Liver (tissue), 9 donors: ENCODE results near the gene DNM3. TPM values are rescaled to one million over a fixed set of nuclear protein-coding genes. Genes with fewer than 3 reads are reported as not detected.

ENCODE experiments used
- DNase-seq: peaks from one replicate; pipeline ENCODE4 v3.0.0-alpha.2; 2017; ENCODE audit warnings: low spot score
- H3K27ac ChIP-seq, 2 donors: one replicate each; pipeline ENCODE4 v1.7.0; 2013; ENCODE audit warnings: inconsistent platforms in 2 of 2, low read length in 2 of 2, control low read depth in 1 of 2, low read depth in 1 of 2, mild to moderate bottlenecking in 1 of 2
- H3K27me3 ChIP-seq, 4 donors: one replicate each; pipeline versions ENCODE4 v1.6.1 to v1.7.0; 2013; ENCODE audit warnings: low read length in 3 of 4, inconsistent platforms in 1 of 4, mild to moderate bottlenecking in 1 of 4, moderate library complexity in 1 of 4; ENCODE audit not compliant: control insufficient read depth in 4 of 4, insufficient read depth in 4 of 4
- H3K36me3 ChIP-seq, 4 donors: one replicate each; pipeline versions ENCODE4 v1.6.1 to v1.7.0; 2013; ENCODE audit warnings: low read length in 3 of 4, mild to moderate bottlenecking in 3 of 4, low read depth in 1 of 4, moderate library complexity in 1 of 4; ENCODE audit not compliant: control insufficient read depth in 4 of 4, insufficient read depth in 3 of 4
- H3K4me1 ChIP-seq, 4 donors: one replicate each; pipeline versions ENCODE4 v1.6.1 to v1.7.0; 2013; ENCODE audit warnings: low read length in 3 of 4, mild to moderate bottlenecking in 3 of 4, moderate library complexity in 1 of 4; ENCODE audit not compliant: control insufficient read depth in 4 of 4, insufficient read depth in 4 of 4
- H3K4me3 ChIP-seq, 3 donors: one replicate each; pipeline versions ENCODE4 v1.6.1 to v1.7.0; 2013; ENCODE audit warnings: low read length in 3 of 3, control low read depth in 1 of 3, low read depth in 1 of 3, mild to moderate bottlenecking in 1 of 3
- H3K9ac ChIP-seq, 2 donors: one replicate each; pipeline ENCODE4 v1.7.0; 2013; ENCODE audit warnings: low read length in 2 of 2, mild to moderate bottlenecking in 2 of 2, moderate library complexity in 2 of 2, control low read depth in 1 of 2, low read depth in 1 of 2
- H3K9me3 ChIP-seq, 4 donors: one replicate each; pipeline versions ENCODE4 v1.6.1 to v1.7.0; 2013; ENCODE audit warnings: low read length in 3 of 4; ENCODE audit not compliant: control insufficient read depth in 4 of 4
- ATF3 ChIP-seq: IDR thresholded peaks from 2 replicates; pipeline ENCODE4 v1.6.1; 2016; ENCODE audit warnings: antibody characterized with exemption
- EGR1 ChIP-seq, 2 donors: IDR thresholded peaks; 2 replicates each; pipeline ENCODE4 v1.6.1; 2016 to 2018; ENCODE audit warnings: antibody characterized with exemption in 2 of 2, low read depth in 2 of 2
- FOXA2 ChIP-seq: IDR thresholded peaks from 2 replicates; pipeline ENCODE4 v1.6.1; 2016; ENCODE audit warnings: antibody characterized with exemption
- GABPA ChIP-seq, 2 donors: IDR thresholded peaks in 1 of 2; conservative IDR thresholded peaks in 1 of 2; 2 replicates each; pipeline ENCODE4 v1.6.1; 2016; ENCODE audit warnings: antibody characterized with exemption in 2 of 2, mild to moderate bottlenecking in 1 of 2, moderate library complexity in 1 of 2
- HNF4A ChIP-seq, 2 donors: conservative IDR thresholded peaks; 2 replicates each; pipeline ENCODE4 v1.6.1; 2016; ENCODE audit warnings: antibody characterized with exemption in 2 of 2, mild to moderate bottlenecking in 2 of 2
- HNF4G ChIP-seq: IDR thresholded peaks from 2 replicates; pipeline ENCODE4 v1.6.1; 2016; ENCODE audit warnings: antibody characterized with exemption
- JUND ChIP-seq, 2 donors: IDR thresholded peaks; 2 replicates each; pipeline ENCODE4 v1.6.1; 2016; ENCODE audit warnings: antibody characterized with exemption in 2 of 2
- NR2F2 ChIP-seq: IDR thresholded peaks from 2 replicates; pipeline ENCODE4 v1.6.1; 2016; ENCODE audit warnings: antibody characterized with exemption
- RAD21 ChIP-seq, 2 donors: IDR thresholded peaks; 2 replicates each; pipeline ENCODE4 v1.6.1; 2016; ENCODE audit warnings: antibody characterized with exemption in 2 of 2, mild to moderate bottlenecking in 2 of 2
- RXRA ChIP-seq, 2 donors: IDR thresholded peaks; 2 replicates each; pipeline ENCODE4 v1.6.1; 2017 to 2018; ENCODE audit warnings: antibody characterized with exemption in 2 of 2, mild to moderate bottlenecking in 1 of 2
- SP1 ChIP-seq: IDR thresholded peaks from 2 replicates; pipeline ENCODE4 v1.6.1; 2018; ENCODE audit warnings: antibody characterized with exemption, mild to moderate bottlenecking
- YY1 ChIP-seq: IDR thresholded peaks from 2 replicates; pipeline ENCODE4 v1.6.1; 2016; ENCODE audit warnings: antibody characterized with exemption, mild to moderate bottlenecking
- WGBS: extraction: QIAGEN DNeasy Blood & Tissue Kit; methylation state at CpG from one replicate; pipeline ENCODE4 v1.1.7; 2013; 5-methylcytosine and 5-hydroxymethylcytosine counted together
- polyA plus RNA-seq, 2 donors: library from polyadenylated mRNA; stranded (reverse) in 1 of 2; unstranded in 1 of 2; fragments of 200-250 nt in 1 of 2; fragments of >200 nt in 1 of 2; fragmentation: Nextera tagmentation in 1 of 2; extraction: Ambion mirVana in 1 of 2; gene quantifications; one replicate each; pipeline versions ENCODE4 v1.2.1 to v1.2.3, GENCODE V29; 2013 to 2015
- total RNA-seq, 2 donors: library from RNA; depleted of rRNA; stranded (reverse); fragments of >200 nt; gene quantifications; one replicate each; pipeline ENCODE4 v1.2.3, GENCODE V29; 2014
- TF ChIP-seq, protein P1 (sequence below): IDR thresholded peaks from 2 replicates; pipeline ENCODE4 v1.6.1; 2016; ENCODE audit warnings: antibody characterized with exemption, mild to moderate bottlenecking
- TF ChIP-seq, protein P2 (sequence below): IDR thresholded peaks from 2 replicates; pipeline ENCODE4 v1.6.1; 2016; ENCODE audit warnings: antibody characterized with exemption
- TF ChIP-seq, protein P3 (sequence below): fragments of 150-350 bp; IDR thresholded peaks from 2 replicates; pipeline ENCODE4 v1.5.1; 2017; ENCODE audit warnings: improper control_type of control experiment, low read depth, low read length; ENCODE audit not compliant: missing input control
- donor health status: healthy.
- donor health status: healthy.
- donor health status: healthy.
- donor health status: healthy.
- donor health status: healthy.

DNM3 gene
- total and polyA plus RNA-seq, 4 donors = 0.08 to 3.2 (median 1.0) TPM

- DNase-seq = no peak
- H3K4me1 ChIP-seq = peaks cover 0 to 1% (median 0%) of the 10 kb centered on the region in 4 donors
- TF ChIP-seq YY1 (no peak), JUND (IDR thresholded peaks at IDR 0.05) (no peak), RXRA (IDR thresholded peaks at IDR 0.05) (no peak), NR2F2 (no peak), FOXA2 (no peak), GABPA (IDR thresholded peaks at IDR 0.05 in 1 of 2, conservative IDR thresholded peaks at IDR 0.05 in 1 of 2) (no peak), RAD21 (IDR thresholded peaks at IDR 0.05) (no peak)
- TF ChIP-seq, protein P1, sequence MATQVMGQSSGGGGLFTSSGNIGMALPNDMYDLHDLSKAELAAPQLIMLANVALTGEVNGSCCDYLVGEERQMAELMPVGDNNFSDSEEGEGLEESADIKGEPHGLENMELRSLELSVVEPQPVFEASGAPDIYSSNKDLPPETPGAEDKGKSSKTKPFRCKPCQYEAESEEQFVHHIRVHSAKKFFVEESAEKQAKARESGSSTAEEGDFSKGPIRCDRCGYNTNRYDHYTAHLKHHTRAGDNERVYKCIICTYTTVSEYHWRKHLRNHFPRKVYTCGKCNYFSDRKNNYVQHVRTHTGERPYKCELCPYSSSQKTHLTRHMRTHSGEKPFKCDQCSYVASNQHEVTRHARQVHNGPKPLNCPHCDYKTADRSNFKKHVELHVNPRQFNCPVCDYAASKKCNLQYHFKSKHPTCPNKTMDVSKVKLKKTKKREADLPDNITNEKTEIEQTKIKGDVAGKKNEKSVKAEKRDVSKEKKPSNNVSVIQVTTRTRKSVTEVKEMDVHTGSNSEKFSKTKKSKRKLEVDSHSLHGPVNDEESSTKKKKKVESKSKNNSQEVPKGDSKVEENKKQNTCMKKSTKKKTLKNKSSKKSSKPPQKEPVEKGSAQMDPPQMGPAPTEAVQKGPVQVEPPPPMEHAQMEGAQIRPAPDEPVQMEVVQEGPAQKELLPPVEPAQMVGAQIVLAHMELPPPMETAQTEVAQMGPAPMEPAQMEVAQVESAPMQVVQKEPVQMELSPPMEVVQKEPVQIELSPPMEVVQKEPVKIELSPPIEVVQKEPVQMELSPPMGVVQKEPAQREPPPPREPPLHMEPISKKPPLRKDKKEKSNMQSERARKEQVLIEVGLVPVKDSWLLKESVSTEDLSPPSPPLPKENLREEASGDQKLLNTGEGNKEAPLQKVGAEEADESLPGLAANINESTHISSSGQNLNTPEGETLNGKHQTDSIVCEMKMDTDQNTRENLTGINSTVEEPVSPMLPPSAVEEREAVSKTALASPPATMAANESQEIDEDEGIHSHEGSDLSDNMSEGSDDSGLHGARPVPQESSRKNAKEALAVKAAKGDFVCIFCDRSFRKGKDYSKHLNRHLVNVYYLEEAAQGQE = no peak
- H3K4me3 ChIP-seq = no peak overlapping the region
- H3K9me3 ChIP-seq = no peaks in the 10 kb centered on the region
- 57% methylated on average over 4 of the region's 4 CpGs for WGBS
- H3K9ac ChIP-seq = no peak overlapping the region
- H3K27ac ChIP-seq = no peak overlapping the region
- H3K27me3 ChIP-seq = peaks cover 0 to 2% (median 0%) of the 10 kb centered on the region in 4 donors
- no peaks in the 10 kb centered on the region for H3K36me3 ChIP-seq
These were observed 326.7 kb downstream of the DNM3 start for GRCh38 chr1:172167796-172168596.

GRCh38 chr1:172168597-172168872 lies 327.2 kb downstream of the DNM3 start:
- no peak for DNase-seq
- no peak overlapping the region for H3K4me3 ChIP-seq
- H3K27ac ChIP-seq = no peak overlapping the region
- TF ChIP-seq HNF4A (conservative IDR thresholded peaks at IDR 0.05) = no peak
- TF ChIP-seq JUND (IDR thresholded peaks at IDR 0.05) = no peak
- TF ChIP-seq RAD21 (IDR thresholded peaks at IDR 0.05) = no peak
- TF ChIP-seq ATF3 = no peak
- TF ChIP-seq RXRA (IDR thresholded peaks at IDR 0.05) = no peak
- TF ChIP-seq, protein P2, sequence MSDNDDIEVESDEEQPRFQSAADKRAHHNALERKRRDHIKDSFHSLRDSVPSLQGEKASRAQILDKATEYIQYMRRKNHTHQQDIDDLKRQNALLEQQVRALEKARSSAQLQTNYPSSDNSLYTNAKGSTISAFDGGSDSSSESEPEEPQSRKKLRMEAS = no peak
- TF ChIP-seq, protein P3, sequence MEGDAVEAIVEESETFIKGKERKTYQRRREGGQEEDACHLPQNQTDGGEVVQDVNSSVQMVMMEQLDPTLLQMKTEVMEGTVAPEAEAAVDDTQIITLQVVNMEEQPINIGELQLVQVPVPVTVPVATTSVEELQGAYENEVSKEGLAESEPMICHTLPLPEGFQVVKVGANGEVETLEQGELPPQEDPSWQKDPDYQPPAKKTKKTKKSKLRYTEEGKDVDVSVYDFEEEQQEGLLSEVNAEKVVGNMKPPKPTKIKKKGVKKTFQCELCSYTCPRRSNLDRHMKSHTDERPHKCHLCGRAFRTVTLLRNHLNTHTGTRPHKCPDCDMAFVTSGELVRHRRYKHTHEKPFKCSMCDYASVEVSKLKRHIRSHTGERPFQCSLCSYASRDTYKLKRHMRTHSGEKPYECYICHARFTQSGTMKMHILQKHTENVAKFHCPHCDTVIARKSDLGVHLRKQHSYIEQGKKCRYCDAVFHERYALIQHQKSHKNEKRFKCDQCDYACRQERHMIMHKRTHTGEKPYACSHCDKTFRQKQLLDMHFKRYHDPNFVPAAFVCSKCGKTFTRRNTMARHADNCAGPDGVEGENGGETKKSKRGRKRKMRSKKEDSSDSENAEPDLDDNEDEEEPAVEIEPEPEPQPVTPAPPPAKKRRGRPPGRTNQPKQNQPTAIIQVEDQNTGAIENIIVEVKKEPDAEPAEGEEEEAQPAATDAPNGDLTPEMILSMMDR = no peak
- no peak for TF ChIP-seq EGR1 (IDR thresholded peaks at IDR 0.05; ENCODE audit: low read depth in 2 of 2)
- TF ChIP-seq NR2F2 = no peak
- TF ChIP-seq SP1 = no peak
- TF ChIP-seq HNF4G = no peak
- no peak for TF ChIP-seq FOXA2
- H3K9me3 ChIP-seq = no peaks in the 10 kb centered on the region
- no peak overlapping the region for H3K9ac ChIP-seq
- H3K27me3 ChIP-seq = peaks cover 0 to 2% (median 0%) of the 10 kb centered on the region in 4 donors
- H3K36me3 ChIP-seq = no peaks in the 10 kb centered on the region
- WGBS = 85% methylated on average over 2 of the region's 2 CpGs
- peaks cover 0 to 1% (median 0%) of the 10 kb centered on the region in 4 donors for H3K4me1 ChIP-seq
